Fibroblast of the conjunctiva (primary cell): ENCODE results near the gene GALNT2.

Experiments used
- DNase-seq: peaks from one replicate; pipeline ENCODE4 v3.0.0-alpha.2; 2010; ENCODE audit warnings: low read depth

Gene GALNT2

DNA sequence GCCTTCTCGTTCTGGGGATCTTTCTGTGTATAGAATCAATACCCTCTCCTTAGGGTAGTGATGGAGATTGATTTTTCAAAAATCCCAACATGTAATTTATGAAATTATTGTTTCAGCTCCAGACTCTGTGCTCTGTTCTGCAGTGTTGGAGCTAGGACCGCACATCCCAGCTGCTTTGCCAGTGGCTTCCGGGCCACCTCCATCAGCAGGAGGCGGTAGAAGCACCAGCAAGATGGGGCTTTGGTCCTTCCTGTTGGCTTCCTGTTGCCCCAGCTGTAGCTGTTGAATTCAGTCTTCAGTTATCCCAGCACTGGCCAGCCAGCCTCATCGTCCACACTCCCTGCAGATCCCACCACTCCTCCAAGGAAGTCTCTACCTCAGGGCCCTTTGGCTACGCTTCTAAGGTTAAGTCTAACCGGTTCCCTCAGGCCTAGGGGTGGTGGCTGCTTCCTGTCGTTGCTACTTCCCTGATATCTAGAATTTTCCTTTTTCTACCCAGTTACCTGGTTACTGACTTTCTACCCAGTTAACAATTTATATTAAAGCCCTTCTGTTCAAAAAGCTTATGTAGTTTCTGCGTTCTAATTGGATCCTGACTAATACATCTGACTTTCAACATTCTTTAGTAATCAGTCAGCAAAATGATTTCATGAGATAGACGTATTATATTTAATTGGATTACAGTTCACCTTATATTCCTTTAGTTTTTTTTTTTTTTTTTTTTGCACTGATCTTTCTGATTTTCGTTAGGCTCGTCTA lies 24.6 kb downstream of the GALNT2 start:
- DNase-seq, result no peak

DNA sequence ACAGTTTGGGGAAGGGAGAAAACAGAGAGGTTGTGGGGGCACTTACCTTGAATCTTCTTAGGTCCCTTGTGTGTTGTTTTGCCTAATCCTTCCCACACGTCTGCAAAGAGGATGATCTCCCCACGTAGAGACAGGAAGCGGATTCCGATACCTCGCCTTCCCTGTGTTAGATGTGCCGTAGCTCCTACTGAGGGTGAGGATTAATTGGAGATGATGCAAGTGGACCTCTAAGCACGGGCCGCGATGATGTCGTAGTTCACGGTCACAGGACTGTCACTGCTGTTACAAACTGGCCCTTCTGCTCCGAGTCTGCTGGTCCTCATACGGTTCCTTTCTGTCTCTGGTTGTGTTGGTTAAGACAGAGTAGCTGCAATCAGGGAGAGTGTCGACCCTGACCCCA lies 27.7 kb downstream of the GALNT2 start:
- DNase-seq, result no peak

DNA sequence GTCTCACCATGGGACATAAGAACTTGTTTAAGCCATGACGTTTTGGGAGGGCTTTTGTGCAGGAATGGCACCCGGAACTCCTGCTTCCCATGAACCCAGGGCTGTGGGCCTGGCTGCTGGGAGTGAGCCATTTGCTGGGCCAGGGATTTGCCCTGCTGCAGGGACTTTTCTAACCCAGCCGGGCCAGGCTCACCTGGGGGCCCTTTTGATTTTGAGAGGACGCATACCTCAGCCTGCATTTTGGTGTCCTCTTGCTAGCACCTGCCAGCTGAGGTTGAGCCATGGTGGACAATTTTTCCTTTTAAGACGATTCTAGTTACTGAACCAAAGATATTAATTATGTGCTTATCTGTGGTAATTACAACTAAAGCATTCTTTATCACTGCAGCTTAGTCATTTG lies 28.9 kb downstream of the GALNT2 start:
- no peak for DNase-seq

GRCh38 chr1:230097370-230097769 lies 30.3 kb downstream of the GALNT2 start:
- no peak for DNase-seq

DNA sequence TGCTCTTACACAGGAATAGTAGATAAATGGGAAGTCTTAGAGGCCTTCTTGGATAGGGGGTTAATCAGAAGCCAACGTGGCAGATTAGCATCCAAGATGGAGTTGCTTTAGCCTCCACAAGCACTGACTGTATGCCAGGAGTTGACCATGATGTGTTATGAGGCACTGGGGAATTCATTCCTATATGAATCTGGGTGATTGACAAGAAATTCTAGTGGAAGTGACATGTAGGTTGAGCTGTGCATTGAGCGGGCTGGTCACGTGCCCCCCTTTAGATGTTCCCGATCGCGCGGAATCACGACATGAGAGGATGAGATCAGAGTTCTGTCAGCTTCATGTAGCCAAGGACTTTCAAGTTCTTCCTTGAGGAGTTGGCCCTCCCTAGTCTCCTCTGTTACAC lies 31.7 kb downstream of the GALNT2 start:
- DNase-seq, result no peak

GRCh38 chr1:230099465-230099864 lies 32.4 kb downstream of the GALNT2 start:
- no peak for DNase-seq

GRCh38 chr1:230100932-230101331 lies 33.9 kb downstream of the GALNT2 start:
- DNase-seq, result no peak

- DNase-seq, result peak; percentile 34
Measured at GRCh38 chr1:230101556-230101955, 34.5 kb downstream of the GALNT2 start.

GRCh38 chr1:230102046-230102445 lies 35.0 kb downstream of the GALNT2 start:
- DNase-seq, result no peak

DNA sequence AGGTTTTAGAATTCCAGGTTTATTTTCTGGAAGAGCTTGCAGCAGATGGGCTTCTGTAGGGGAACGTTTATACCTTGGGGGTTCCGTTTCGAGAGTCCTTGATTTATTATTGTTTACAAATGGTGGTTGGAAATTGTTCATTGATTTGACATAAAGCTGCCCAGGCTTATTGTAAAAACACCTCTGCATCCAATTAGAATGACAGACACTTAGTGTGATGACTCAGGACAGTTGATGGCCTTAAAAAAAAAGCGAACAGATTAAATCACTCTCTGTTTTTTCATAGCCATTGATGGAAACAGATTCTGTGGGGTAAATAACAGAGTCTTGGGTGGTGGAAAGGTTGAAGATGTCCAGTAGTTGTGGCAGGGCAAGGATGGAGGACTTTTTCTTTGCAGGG lies 35.4 kb downstream of the GALNT2 start:
- DNase-seq, result no peak

DNA sequence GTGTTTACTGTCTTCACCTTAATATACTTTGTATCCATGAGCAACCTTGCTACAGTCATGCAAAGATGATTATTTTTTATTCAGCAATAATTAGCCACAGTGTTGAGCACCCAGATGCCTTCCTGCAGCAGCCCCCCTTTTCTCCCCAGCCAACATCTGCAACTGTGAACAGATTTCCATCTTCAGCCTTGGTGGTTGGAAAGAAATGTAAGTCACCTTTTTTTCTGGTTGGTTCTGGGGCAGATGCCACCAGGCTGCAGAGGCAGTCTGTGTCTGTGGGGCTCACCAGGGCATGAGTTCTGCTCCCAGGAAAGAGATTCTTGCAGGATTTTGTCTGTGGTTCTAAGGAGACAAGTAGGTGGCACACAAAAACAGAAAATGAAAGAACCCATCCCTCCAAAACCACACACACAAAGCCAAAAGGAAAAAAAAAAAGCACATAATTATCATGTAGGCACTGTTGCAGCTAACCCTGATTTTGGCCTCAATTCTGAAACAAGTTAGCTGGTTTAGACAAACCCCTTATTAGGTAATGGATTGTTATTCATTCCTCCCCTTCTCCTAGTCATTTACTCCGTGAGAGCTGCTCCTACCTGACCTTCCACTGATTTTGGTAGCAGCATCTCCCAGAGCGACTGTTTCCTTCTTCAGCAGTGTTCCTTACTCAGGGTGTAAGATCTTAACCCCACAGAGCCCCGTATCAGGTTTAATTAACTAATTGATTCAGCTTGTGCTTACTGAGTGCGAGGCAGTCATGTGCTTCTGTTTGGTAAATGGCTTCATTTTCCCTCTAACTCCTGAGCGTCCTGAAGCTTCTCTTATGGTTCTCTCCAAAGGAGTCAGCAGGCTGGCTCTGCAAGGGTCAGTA lies 36.5 kb downstream of the GALNT2 start:
- DNase-seq, result no peak

- peak; percentile 96 for DNase-seq
Measured at GRCh38 chr1:230104395-230105244, 37.6 kb downstream of the GALNT2 start.

DNA sequence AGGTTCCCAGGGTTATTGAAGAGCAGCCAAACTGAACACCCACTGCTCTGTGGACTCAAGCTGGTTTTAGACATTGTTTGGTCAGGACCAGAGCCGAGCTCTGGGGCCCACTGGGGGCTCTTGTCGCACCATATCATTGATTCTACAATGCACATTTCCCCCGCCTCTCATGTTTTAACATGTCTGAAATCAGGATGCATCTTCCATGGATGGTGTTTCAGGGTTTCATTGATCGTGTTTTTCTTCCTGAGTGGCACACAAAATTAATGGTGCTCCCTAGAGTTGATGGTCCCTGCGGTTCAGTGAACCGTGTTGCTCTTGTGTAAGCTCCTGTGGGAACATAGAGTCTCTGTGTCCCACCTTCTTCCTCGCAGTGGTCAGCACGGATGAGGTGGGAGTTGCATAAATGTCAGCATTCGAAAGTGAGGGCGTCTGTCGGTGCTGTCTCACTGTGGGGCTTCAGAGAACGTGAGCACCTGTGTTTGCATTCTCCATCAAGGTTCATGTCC lies 38.3 kb downstream of the GALNT2 start:
- no peak for DNase-seq

DNA sequence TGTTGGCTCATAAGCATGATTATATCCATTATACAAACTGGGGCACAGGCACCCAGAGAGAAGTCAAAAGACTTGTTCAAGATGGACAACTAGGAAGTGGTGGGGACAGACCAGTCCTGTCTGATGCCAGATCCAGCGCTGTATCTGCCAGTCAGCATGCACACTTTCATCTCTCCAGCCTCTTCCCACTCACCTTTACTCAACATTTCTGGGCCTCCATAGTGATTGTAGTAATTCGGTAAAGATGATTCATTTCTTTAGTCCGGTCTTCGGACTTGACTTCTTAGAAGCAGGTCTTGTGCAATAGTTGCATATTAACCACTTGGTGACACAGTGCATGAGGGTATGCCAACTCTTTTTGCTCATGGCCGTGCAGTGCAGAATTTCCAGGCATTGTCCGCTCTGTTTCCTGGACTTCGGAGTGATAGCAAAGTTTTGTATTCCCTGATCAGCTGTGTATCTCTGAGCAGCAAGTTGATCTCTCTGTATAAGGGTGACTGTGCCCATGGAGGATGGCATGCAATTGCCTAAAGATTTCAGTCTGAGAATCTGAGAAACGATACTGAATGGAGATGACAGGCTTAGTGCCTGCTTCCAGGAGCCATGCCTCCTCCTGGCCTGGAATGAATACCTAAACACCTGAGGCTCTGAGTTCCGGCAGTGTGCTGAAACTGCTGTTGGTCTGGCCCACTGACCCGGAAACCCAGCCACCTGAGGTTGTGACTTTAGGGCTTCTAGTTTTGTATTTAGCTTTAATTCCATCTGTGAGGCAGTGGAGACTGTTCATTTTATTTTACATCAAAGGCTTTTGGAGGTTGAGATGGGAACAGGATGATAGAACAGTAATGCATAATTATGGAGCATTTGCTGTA lies 39.0 kb downstream of the GALNT2 start:
- DNase-seq, result peak; percentile 60

- no peak for DNase-seq
Measured at GRCh38 chr1:230107941-230108340, 40.9 kb downstream of the GALNT2 start.

DNA sequence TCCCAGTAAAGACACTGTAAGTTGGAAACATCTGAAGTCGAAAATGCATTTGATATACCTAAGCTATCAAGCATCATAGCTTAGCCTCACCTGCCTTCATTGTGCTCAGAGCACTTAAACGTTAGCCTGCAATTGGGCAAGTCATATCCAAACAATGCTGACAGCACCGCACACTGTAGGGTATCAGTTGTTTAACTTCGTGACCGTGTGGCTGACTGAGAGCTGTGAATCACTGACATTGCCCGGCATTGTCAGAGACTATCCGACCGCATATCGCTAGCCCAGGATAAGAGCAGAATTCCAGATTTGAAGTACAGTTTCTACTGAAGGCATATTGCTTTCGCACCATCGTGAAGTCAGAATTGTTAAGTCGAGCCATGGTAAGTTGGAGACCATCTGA lies 41.5 kb downstream of the GALNT2 start:
- DNase-seq, result no peak

GRCh38 chr1:230109066-230109465 lies 42.0 kb downstream of the GALNT2 start:
- no peak for DNase-seq

- no peak for DNase-seq
Measured at GRCh38 chr1:230109895-230110667, 43.0 kb downstream of the GALNT2 start.

DNA sequence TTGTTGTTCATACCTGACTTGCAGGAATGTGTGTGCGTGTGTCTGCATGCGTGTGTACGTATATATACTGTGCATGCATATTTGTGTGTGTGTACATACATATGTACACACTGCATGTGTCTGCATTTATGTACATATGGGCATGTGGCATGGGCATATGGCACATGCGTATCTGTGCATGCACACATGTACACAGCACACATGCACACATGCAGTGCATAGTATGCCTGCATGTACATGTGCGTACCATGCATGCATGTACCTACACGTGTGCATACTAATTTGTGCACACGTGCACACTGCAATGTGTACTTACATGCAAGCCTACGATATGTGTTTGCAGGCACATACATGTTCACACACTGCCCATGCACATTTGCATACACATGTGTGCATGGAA lies 43.9 kb downstream of the GALNT2 start:
- DNase-seq, result no peak

DNA sequence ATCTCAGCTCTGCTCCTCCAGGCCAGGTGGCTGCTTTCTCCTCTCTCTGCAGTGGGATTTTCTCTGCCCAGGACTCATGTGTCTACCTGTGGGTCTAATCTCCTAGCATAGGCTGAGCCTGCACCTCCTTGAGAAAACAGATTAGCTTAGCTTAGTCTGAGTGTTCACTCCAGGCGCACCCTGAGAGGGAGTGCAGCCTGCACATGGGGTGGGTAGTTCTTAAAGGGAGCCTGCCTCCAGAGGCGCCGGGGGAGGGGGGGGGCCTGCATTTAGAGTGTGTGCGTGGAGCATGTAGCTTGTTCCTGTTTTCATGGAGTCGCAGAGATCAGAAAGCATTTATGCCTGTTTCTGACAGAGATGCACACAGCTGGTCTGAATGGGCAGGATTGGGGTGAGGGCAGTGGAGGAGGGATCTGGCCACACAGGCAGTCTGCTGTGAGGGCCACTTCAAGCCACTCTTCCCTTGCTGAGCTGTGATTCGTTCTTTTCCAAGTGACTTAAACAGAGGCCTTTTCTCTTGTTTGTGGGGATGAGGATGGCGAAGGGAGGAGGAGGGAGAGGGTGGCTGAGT lies 45.2 kb downstream of the GALNT2 start:
- DNase-seq, result no peak
